BJ (cell line): ENCODE measurements around the gene MUC5B. TPM values are rescaled to one million over a fixed set of nuclear protein-coding genes. Genes with fewer than 3 reads are reported as not detected.

Experiments
- CTCF ChIA-PET: fragments of 350-600 bp; formaldehyde crosslinking; extraction: SDS; loops from one replicate; lab custom pipeline; 2021; ENCODE audit warnings: antibody characterized with exemption, inconsistent platforms; lab: Yijun Ruan, JAX
- POLR2A ChIA-PET: fragments of 300-600 bp; sonication (Branson Sonifier 250); formaldehyde crosslinking; extraction: SDS; loops from one replicate; lab custom pipeline; 2021; ENCODE audit warnings: antibody characterized with exemption; lab: Charles Lee
- DNase-seq: peaks from one replicate; pipeline ENCODE4 v3.0.0-alpha.2; 2011; ENCODE audit warnings: low read depth
- H3K27me3 ChIP-seq: 2 replicates; pipeline ENCODE4 v1.6.0; 2011; ENCODE audit warnings: low read length; ENCODE audit not compliant: control insufficient read depth, insufficient read depth
- H3K36me3 ChIP-seq: 2 replicates; pipeline ENCODE4 v1.5.1; 2011; ENCODE audit warnings: low read length; ENCODE audit not compliant: control insufficient read depth, insufficient read depth
- H3K4me3 ChIP-seq: 2 replicates; pipeline ENCODE4 v1.5.1; 2011; ENCODE audit warnings: low read depth, mild to moderate bottlenecking, control low read depth, low read length
- CTCF ChIP-seq: IDR thresholded peaks from 2 replicates; pipeline ENCODE4 v1.5.1; 2011; ENCODE audit warnings: low read depth, mild to moderate bottlenecking, control low read depth, inconsistent platforms, low read length, moderate library complexity; ENCODE audit not compliant: insufficient read depth
- polyA plus RNA-seq: library from polyadenylated mRNA; depleted of rRNA; stranded (reverse); fragments of >200 nt; gene quantifications from 2 replicates; pipeline ENCODE4 v1.2.3, GENCODE V29; 2011

MUC5B gene
- polyA plus RNA-seq, 1 experiment = not detected

DNA sequence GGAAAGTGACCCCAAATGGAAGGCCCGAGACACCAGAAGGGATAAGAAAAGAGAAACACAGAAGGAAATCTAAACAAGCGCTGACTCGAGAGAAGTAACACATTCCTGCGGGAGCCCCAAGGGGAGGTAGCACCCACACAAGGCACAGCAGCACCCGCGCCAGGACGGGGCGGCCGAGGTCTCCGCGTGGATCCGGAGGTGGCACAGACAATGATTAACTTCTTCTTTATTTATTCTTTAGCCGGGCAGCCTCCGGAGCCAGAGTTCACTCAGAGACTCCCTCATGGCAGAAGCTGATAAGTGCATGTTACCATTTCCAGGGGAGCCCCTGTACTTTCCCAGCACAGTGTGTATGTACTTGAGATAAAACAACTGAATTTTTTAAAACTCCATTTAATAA, 81.5 kb downstream of the MUC5B start:
- ChIA-PET CTCF (no interaction called here), POLR2A (no interaction called here)
- no peak for DNase-seq
- no peak overlapping the region for H3K4me3 ChIP-seq
- peaks cover 10% of the 10 kb centered on the region for H3K36me3 ChIP-seq
- H3K27me3 ChIP-seq = no peaks in the 10 kb centered on the region
- no peak for TF ChIP-seq CTCF

GRCh38 chr11:1305063-1305495, 82.2 kb downstream of the MUC5B start:
- POLR2A ChIA-PET = no interaction called here
- Histone ChIP-seq H3K36me3 (peaks cover 10% of the 10 kb centered on the region), H3K27me3 (no peaks in the 10 kb centered on the region), H3K4me3 (no peak overlapping the region)
- CTCF ChIA-PET = no interaction called here
- DNase-seq = no peak
- TF ChIP-seq CTCF = no peak

DNA sequence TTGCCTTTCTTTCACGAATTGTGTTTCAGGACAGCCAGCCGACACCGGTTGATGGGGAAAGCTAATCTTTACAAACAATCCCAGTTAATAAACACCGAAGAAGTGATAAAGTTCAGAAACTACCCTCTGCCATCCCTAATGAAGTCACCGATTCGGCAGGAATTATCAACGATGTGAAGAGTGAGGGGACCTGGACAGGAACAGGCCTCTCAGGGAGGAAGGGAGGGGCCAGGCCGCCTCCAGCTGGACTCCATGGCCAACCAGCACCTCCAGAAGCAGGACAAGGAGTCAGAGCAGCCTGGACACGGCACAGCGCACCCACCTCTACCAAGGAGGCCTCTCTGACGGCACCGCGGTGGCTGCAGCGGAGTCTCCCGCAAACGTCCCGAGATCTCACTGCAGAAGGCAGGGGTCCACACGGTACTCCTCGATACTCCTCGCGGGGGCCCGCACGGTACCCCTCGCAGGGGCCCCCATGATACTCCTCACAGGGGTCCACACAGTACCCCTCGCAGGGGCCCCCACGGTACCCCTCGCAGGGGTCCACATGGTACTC, 82.7 kb downstream of the MUC5B start:
- CTCF ChIA-PET = no interaction called here
- TF ChIP-seq CTCF = no peak
- no peaks in the 10 kb centered on the region for H3K27me3 ChIP-seq
- POLR2A ChIA-PET = no interaction called here
- H3K4me3 ChIP-seq = no peak overlapping the region
- peaks cover 10% of the 10 kb centered on the region for H3K36me3 ChIP-seq
- no peak for DNase-seq

GRCh38 chr11:1306186-1307162, 83.6 kb downstream of the MUC5B start:
- ChIA-PET POLR2A (no interaction called here), CTCF (no interaction called here)
- no peak for TF ChIP-seq CTCF
- no peak for DNase-seq
- no peak overlapping the region for H3K4me3 ChIP-seq
- H3K36me3 ChIP-seq = peaks cover 10% of the 10 kb centered on the region
- H3K27me3 ChIP-seq = no peaks in the 10 kb centered on the region

GRCh38 chr11:1307163-1307870, 84.5 kb downstream of the MUC5B start:
- no peaks in the 10 kb centered on the region for H3K27me3 ChIP-seq
- no peak for DNase-seq
- ChIA-PET POLR2A (no interaction called here), CTCF (no interaction called here)
- TF ChIP-seq CTCF = no peak
- no peak overlapping the region for H3K4me3 ChIP-seq
- peaks cover 10% of the 10 kb centered on the region for H3K36me3 ChIP-seq
